CD8-positive, alpha-beta memory T cell (primary cell): Measurements from ENCODE around the gene ESYT3. TPM values are rescaled to one million over a fixed set of nuclear protein-coding genes. Genes with fewer than 3 reads are reported as not detected.
A peak's percentile ranks its signal among the peaks of the same experiment; 100 is the strongest.

Source experiments
- CTCF ChIA-PET: fragments of 350-600 bp; sonication (Branson Sonifier 250); formaldehyde crosslinking; loops from one replicate; lab custom pipeline; 2021; ENCODE audit warnings: antibody characterized with exemption; lab: Charles Lee
- POLR2A ChIA-PET: fragments of 350-600 bp; sonication (Branson Sonifier 250); formaldehyde crosslinking; loops from one replicate; lab custom pipeline; 2021; ENCODE audit warnings: antibody characterized with exemption; lab: Charles Lee
- DNase-seq, 5 donors: peaks; one replicate each; pipeline versions ENCODE4 v3.0.0 to v3.0.0-alpha.2; 2020 to 2022; ENCODE audit warnings: mixed read lengths in 1 of 5
- H3K27ac ChIP-seq: one replicate; pipeline ENCODE4 v1.7.0; 2013; ENCODE audit warnings: low read depth, mild to moderate bottlenecking, low read length, moderate library complexity
- H3K27me3 ChIP-seq: 2 replicates; pipeline ENCODE4 v1.7.0; 2013; ENCODE audit warnings: low read length, mild to moderate bottlenecking; ENCODE audit not compliant: insufficient read depth, poor library complexity, severe bottlenecking
- H3K36me3 ChIP-seq: 2 replicates; pipeline ENCODE4 v1.7.0; 2013; ENCODE audit warnings: mild to moderate bottlenecking, low read length, moderate library complexity; ENCODE audit not compliant: insufficient read depth
- H3K4me1 ChIP-seq: 2 replicates; pipeline ENCODE4 v1.7.0; 2013; ENCODE audit warnings: mild to moderate bottlenecking, low read length, moderate library complexity; ENCODE audit not compliant: insufficient read depth
- H3K4me3 ChIP-seq: 2 replicates; pipeline ENCODE4 v1.7.0; 2013; ENCODE audit warnings: mild to moderate bottlenecking, low read length
- H3K9me3 ChIP-seq: 2 replicates; pipeline ENCODE4 v1.7.0; 2013; ENCODE audit warnings: mild to moderate bottlenecking, low read length
- H3K27ac Mint-ChIP-seq, 8 donors: one replicate each; pipeline ENCODE4 v1.8.0; 2020 to 2021; ENCODE audit warnings: mixed read lengths in 8 of 8, mild to moderate bottlenecking in 6 of 8, inconsistent platforms in 3 of 8, moderate library complexity in 3 of 8
- H3K27me3 Mint-ChIP-seq, 2 donors: one replicate each; pipeline ENCODE4 v1.8.0; 2020 to 2021; ENCODE audit warnings: mixed read lengths in 2 of 2, mild to moderate bottlenecking in 1 of 2, moderate library complexity in 1 of 2
- H3K36me3 Mint-ChIP-seq, 3 donors: one replicate each; pipeline ENCODE4 v1.8.0; 2020 to 2021; ENCODE audit warnings: mixed read lengths in 3 of 3, inconsistent platforms in 1 of 3, mild to moderate bottlenecking in 1 of 3
- H3K4me1 Mint-ChIP-seq, 3 donors: one replicate each; pipeline ENCODE4 v1.8.0; 2020 to 2021; ENCODE audit warnings: mixed read lengths in 3 of 3, inconsistent platforms in 1 of 3, mild to moderate bottlenecking in 1 of 3
- H3K4me3 Mint-ChIP-seq, 7 donors: one replicate each; pipeline ENCODE4 v1.8.0; 2020 to 2021; ENCODE audit warnings: mixed read lengths in 7 of 7, mild to moderate bottlenecking in 6 of 7, moderate library complexity in 4 of 7, inconsistent platforms in 2 of 7
- H3K9me3 Mint-ChIP-seq, 5 donors: one replicate each; pipeline ENCODE4 v1.8.0; 2020 to 2022; ENCODE audit warnings: mixed read lengths in 5 of 5, mild to moderate bottlenecking in 3 of 5, moderate library complexity in 2 of 5, inconsistent platforms in 1 of 5
- polyA plus RNA-seq: library from polyadenylated mRNA; unstranded; fragments of 300-500 nt; fragmentation: Illumina TruSeq; gene quantifications from one replicate; pipeline ENCODE4 v1.2.3, GENCODE V29; 2021
- total RNA-seq, 2 experiments: library from RNA; stranded (reverse); gene quantifications; one replicate each; pipeline ENCODE4 v1.2.3, GENCODE V29; 2021

ESYT3 gene
- total and polyA plus RNA-seq, 3 experiments from 2014 or later: 0.07 TPM; not detected in 1

- CTCF ChIA-PET: no interaction called here
- Histone ChIP-seq H3K4me1 (no peaks in the 10 kb centered on the region), H3K27me3 (no peaks in the 10 kb centered on the region), H3K9me3 (no peaks in the 10 kb centered on the region), H3K27ac (no peak overlapping the region), H3K4me3 (no peak overlapping the region), H3K36me3 (no peaks in the 10 kb centered on the region)
- no peaks in the 10 kb centered on the region for H3K9me3 Mint-ChIP-seq
- H3K27me3 Mint-ChIP-seq: peaks cover 14 to 18% of the 10 kb centered on the region in 2 donors
- no peak overlapping the region for H3K4me3 Mint-ChIP-seq
- H3K36me3 Mint-ChIP-seq: no peaks in the 10 kb centered on the region
- no peaks in the 10 kb centered on the region for H3K4me1 Mint-ChIP-seq
- H3K27ac Mint-ChIP-seq: no peak overlapping the region
- POLR2A ChIA-PET: no interaction called here
- DNase-seq: no peak
Measured at GRCh38 chr3:138404121-138404520, 30.3 kb upstream of the ESYT3 start.

- no peak overlapping the region for H3K4me3 Mint-ChIP-seq
- no peaks in the 10 kb centered on the region for H3K36me3 Mint-ChIP-seq
- ChIA-PET POLR2A (no interaction called here), CTCF (no interaction called here)
- H3K36me3 ChIP-seq: no peaks in the 10 kb centered on the region
- DNase-seq: no peak
- H3K4me3 ChIP-seq: no peak overlapping the region
- H3K4me1 ChIP-seq: no peaks in the 10 kb centered on the region
- H3K4me1 Mint-ChIP-seq: no peaks in the 10 kb centered on the region
- H3K27me3 Mint-ChIP-seq: peaks cover 15 to 18% of the 10 kb centered on the region in 2 donors
- no peaks in the 10 kb centered on the region for H3K9me3 ChIP-seq
- H3K27me3 ChIP-seq: no peaks in the 10 kb centered on the region
- H3K27ac ChIP-seq: no peak overlapping the region
- H3K9me3 Mint-ChIP-seq: no peaks in the 10 kb centered on the region
- H3K27ac Mint-ChIP-seq: no peak overlapping the region
Measured at GRCh38 chr3:138405001-138405400, 29.4 kb upstream of the ESYT3 start.

DNA sequence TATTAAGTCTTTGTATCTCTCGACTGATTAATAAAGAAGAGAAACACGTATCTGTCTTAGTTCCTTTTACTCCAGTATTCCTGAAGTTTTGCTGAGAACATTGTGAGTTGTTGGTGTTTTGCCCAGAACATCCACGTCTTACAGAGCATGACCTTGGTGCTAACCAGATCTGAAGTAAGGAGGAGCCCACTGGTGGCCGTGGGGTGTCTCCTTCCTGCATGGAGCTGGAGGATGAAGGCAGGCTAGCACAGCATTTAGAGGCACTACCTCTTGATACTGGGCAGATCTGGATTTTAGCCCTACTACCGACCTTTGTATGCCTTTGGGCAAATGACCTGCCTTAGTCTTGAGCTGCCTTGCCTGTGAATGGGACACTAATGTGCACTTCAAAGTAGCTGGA lies 28.9 kb upstream of the ESYT3 start:
- Histone ChIP-seq H3K27me3 (no peaks in the 10 kb centered on the region), H3K4me1 (no peaks in the 10 kb centered on the region), H3K27ac (no peak overlapping the region), H3K4me3 (no peak overlapping the region), H3K36me3 (no peaks in the 10 kb centered on the region), H3K9me3 (no peaks in the 10 kb centered on the region)
- Mint-ChIP-seq H3K27me3 (peaks cover 15 to 18% of the 10 kb centered on the region in 2 donors), H3K9me3 (no peaks in the 10 kb centered on the region), H3K4me3 (no peak overlapping the region), H3K4me1 (no peaks in the 10 kb centered on the region), H3K36me3 (no peaks in the 10 kb centered on the region), H3K27ac (no peak overlapping the region)
- DNase-seq: no peak
- ChIA-PET POLR2A (no interaction called here), CTCF (no interaction called here)

DNA sequence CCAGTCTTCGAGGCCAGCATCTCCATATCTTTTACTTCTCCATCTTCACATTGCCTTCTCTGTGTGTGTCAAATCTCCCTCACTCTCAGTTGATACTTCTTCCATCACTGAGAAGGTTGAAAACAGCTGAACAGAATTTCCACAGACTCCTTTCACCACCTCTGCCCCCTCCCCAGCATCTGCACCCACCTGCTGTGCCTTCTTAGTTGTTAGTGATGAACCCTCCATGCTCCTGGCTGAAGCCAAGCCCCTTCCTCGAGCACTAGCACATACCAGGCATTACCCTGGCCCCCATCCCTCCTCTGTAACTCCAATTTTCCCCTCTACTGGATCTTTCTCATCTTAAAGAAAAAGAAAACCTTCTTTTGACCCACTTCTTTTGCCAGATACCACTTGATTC lies 27.8 kb upstream of the ESYT3 start:
- peak overlapping the region in 1 of 7 donors; percentile 38 for H3K4me3 Mint-ChIP-seq
- H3K27me3 ChIP-seq: no peaks in the 10 kb centered on the region
- no peak for DNase-seq
- H3K27ac Mint-ChIP-seq: no peak overlapping the region
- no peak overlapping the region for H3K4me3 ChIP-seq
- H3K27me3 Mint-ChIP-seq: peaks cover 14 to 24% of the 10 kb centered on the region in 2 donors
- POLR2A ChIA-PET: no interaction called here
- H3K36me3 Mint-ChIP-seq: no peaks in the 10 kb centered on the region
- H3K36me3 ChIP-seq: no peaks in the 10 kb centered on the region
- H3K4me1 Mint-ChIP-seq: no peaks in the 10 kb centered on the region
- CTCF ChIA-PET: interaction anchor here (1.2 to 3.6 kb wide), 2 partner anchors 11 to 24 kb away, joined by 3 to 15 read pairs; no protein-coding TSS in a partner anchor
- H3K27ac ChIP-seq: no peak overlapping the region
- no peaks in the 10 kb centered on the region for H3K9me3 Mint-ChIP-seq
- H3K4me1 ChIP-seq: no peaks in the 10 kb centered on the region
- H3K9me3 ChIP-seq: no peaks in the 10 kb centered on the region

- Histone ChIP-seq H3K4me1 (no peaks in the 10 kb centered on the region), H3K36me3 (no peaks in the 10 kb centered on the region), H3K27ac (no peak overlapping the region), H3K27me3 (no peaks in the 10 kb centered on the region), H3K9me3 (no peaks in the 10 kb centered on the region), H3K4me3 (no peak overlapping the region)
- H3K4me1 Mint-ChIP-seq: no peaks in the 10 kb centered on the region
- no peak overlapping the region for H3K4me3 Mint-ChIP-seq
- ChIA-PET POLR2A (no interaction called here), CTCF (interaction anchor here (1.2 to 3.6 kb wide), 2 partner anchors 10 to 23 kb away, joined by 3 to 15 read pairs; no protein-coding TSS in a partner anchor)
- H3K27ac Mint-ChIP-seq: peak overlapping the region in 1 of 8 donors; percentile 87
- H3K9me3 Mint-ChIP-seq: no peaks in the 10 kb centered on the region
- DNase-seq: no peak
- peaks cover 18 to 25% of the 10 kb centered on the region in 2 donors for H3K27me3 Mint-ChIP-seq
- H3K36me3 Mint-ChIP-seq: no peaks in the 10 kb centered on the region
Measured at GRCh38 chr3:138407236-138407907, 27.0 kb upstream of the ESYT3 start.

DNA sequence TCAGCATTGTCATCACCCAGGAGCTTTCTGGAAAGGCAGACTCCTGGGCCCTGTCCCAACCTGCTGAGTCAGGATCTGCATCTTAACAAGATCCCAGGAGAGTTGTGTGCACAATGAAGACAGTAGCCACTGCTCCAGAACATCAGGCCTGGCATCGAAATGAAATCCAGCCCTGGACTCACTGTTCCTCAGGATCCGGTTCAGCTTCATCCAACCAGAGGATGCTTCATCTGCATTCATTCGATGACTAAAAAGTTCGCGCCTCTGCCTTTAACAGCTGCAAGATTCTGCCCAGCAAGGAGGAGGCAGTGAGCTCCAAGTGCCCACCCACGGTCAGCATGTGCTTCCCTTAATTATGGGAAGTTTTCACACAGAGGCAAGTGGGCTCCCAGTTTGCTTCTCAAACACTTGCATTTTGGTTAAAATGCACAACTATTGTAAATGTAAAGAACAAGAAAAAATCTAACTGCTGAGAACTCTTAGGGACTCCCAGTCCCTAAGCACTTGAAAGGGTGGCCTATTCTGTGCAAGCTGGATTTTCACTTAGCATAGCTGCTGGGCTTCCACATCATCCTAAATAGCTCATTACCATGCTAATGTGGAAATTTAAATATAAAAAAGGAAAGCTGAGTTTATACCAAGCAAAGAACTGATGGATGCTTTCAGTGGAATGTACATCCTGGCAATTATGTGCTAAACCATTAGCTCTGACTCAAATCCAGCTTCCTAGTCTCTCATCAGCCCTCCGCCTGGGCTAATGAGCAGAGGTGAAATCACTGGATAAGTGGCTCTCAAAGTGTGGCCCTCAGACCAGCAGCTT lies 25.5 kb upstream of the ESYT3 start:
- no peaks in the 10 kb centered on the region for H3K36me3 Mint-ChIP-seq
- POLR2A ChIA-PET: no interaction called here
- H3K9me3 Mint-ChIP-seq: no peaks in the 10 kb centered on the region
- peaks cover 14 to 25% of the 10 kb centered on the region in 2 donors for H3K27me3 Mint-ChIP-seq
- Histone ChIP-seq H3K27ac (no peak overlapping the region), H3K27me3 (no peaks in the 10 kb centered on the region), H3K36me3 (no peaks in the 10 kb centered on the region), H3K4me1 (no peaks in the 10 kb centered on the region), H3K4me3 (no peak overlapping the region), H3K9me3 (no peaks in the 10 kb centered on the region)
- DNase-seq: no peak
- H3K27ac Mint-ChIP-seq: no peak overlapping the region
- no peaks in the 10 kb centered on the region for H3K4me1 Mint-ChIP-seq
- CTCF ChIA-PET: interaction anchor here (1.0 to 3.6 kb wide), 3 partner anchors 9 to 514 kb away, joined by 3 to 15 read pairs (median 4); no protein-coding TSS in a partner anchor
- H3K4me3 Mint-ChIP-seq: no peak overlapping the region

DNA sequence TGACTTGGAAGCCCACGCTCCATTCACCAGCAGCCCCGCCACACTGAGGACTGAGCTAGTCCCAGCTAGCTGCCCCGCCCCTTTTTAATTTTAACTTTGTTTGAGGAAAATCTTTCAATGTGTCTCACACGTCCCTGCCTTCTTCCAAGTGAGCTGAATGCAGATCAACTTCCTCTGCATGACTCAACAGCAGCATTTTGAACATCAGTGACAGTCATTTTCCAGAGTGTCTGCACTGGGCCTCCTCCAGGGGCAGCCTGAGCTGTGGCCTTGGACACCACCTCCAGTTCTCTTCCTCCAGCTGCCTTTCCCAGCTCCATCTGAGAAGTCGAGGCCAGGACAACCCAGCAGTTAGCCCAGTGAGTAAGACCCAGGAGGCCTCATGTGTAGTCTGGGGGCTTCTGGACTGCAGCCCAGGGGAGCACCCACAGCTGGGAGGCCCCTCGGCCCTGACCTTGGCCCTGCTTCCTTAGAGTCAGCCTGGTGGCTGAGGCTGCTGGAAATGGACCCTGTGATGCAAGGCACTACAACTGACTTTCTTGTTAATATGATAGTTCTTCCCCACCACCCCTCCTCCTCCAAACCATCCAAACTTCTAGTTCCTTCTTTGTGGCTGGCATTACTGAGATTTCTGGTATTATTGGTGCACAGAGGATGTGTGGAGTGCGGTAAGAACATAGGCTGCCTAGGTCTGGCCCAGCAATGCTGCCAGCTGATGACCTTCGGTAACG lies 21.4 kb upstream of the ESYT3 start:
- Mint-ChIP-seq H3K27ac (no peak overlapping the region), H3K9me3 (no peaks in the 10 kb centered on the region), H3K4me1 (no peaks in the 10 kb centered on the region), H3K27me3 (peaks cover 21 to 32% of the 10 kb centered on the region in 2 donors), H3K4me3 (no peak overlapping the region), H3K36me3 (no peaks in the 10 kb centered on the region)
- Histone ChIP-seq H3K4me3 (no peak overlapping the region), H3K27me3 (peaks cover 4% of the 10 kb centered on the region), H3K4me1 (peaks cover 4% of the 10 kb centered on the region), H3K27ac (no peak overlapping the region), H3K36me3 (no peaks in the 10 kb centered on the region), H3K9me3 (no peaks in the 10 kb centered on the region)
- ChIA-PET POLR2A (no interaction called here), CTCF (no interaction called here)
- DNase-seq: no peak
